Stomach (tissue), 4 donors: Measurements from ENCODE around the gene CCDC167.

Experiments
- CTCF ChIP-seq, 7 experiments: fragments of 450-650 bp in 4 of 7; fragments of 200-600 bp in 3 of 7; sonication (generic) in 3 of 7; IDR thresholded peaks; one replicate each; pipeline ENCODE4 v1.5.1; 2016 to 2019; ENCODE audit warnings: antibody characterized with exemption in 7 of 7, control low read depth in 2 of 7, mild to moderate bottlenecking in 1 of 7
- EP300 ChIP-seq: sonication (generic); formaldehyde crosslinking; IDR thresholded peaks from one replicate; pipeline ENCODE4 v1.6.1; 2017; ENCODE audit warnings: antibody characterized with exemption
- POLR2AphosphoS5 ChIP-seq, 3 donors: sonication (generic); formaldehyde crosslinking; IDR thresholded peaks; one replicate each; pipeline ENCODE4 v1.6.1; 2016; ENCODE audit warnings: antibody characterized with exemption in 3 of 3

- no peak for TF ChIP-seq CTCF (IDR thresholded peaks at IDR 0.05)
- TF ChIP-seq EP300: no peak
- TF ChIP-seq POLR2AphosphoS5 (IDR thresholded peaks at IDR 0.05): no peak
Observed at GRCh38 chr6:37548067-37548674, 48.5 kb upstream of the CCDC167 start.
